ENCODE measurements around the gene CCDC188. TPM values are rescaled to one million over a fixed set of nuclear protein-coding genes. Genes with fewer than 3 reads are reported as not detected.

Gene CCDC188
- total RNA-seq, 1 experiment from 2014 or later, result not detected

- TF ChIP-seq HMGXB4 (CRISPR knock-in tag; IDR thresholded peaks at IDR 0.05) (no peak), CBFB (CRISPR knock-in tag; IDR thresholded peaks at IDR 0.05; ENCODE audit: low read depth) (no peak), FOXK1 (CRISPR knock-in tag; IDR thresholded peaks at IDR 0.05) (no peak), ZNF423 (CRISPR knock-in tag; IDR thresholded peaks at IDR 0.05) (no peak), RELA (CRISPR knock-in tag; IDR thresholded peaks at IDR 0.05; ENCODE audit: borderline replicate concordance) (no peak)
Measured at GRCh38 chr22:20199906-20200305, 49.1 kb upstream of the CCDC188 start (continued).

- no peaks in the 10 kb centered on the region for H3K36me3 Mint-ChIP-seq
- ATAC-seq (no peak), DNase-seq (ENCODE audit: low spot score) (no peak)
- ChIA-PET CTCF (interaction anchor here (0.9 kb wide), 1 partner anchor 39 kb away, joined by 7 read pairs; no protein-coding TSS in a partner anchor), POLR2A (no interaction called here)
- peaks cover 16% of the 10 kb centered on the region for H3K4me1 Mint-ChIP-seq
- H3K4me3 Mint-ChIP-seq, result no peak overlapping the region
- no peaks in the 10 kb centered on the region for H3K9me3 Mint-ChIP-seq
- no peak for TF ChIP-seq TEAD4 (CRISPR knock-in tag; IDR thresholded peaks at IDR 0.05)
- no peak for TF ChIP-seq ESRRA (CRISPR knock-in tag; IDR thresholded peaks at IDR 0.05; ENCODE audit: borderline replicate concordance)
- no peak for TF ChIP-seq HMGA2 (CRISPR knock-in tag; IDR thresholded peaks at IDR 0.05)
- no peak for TF ChIP-seq ZMAT4 (CRISPR knock-in tag; IDR thresholded peaks at IDR 0.05)
- TF ChIP-seq ATF2 (CRISPR knock-in tag; IDR thresholded peaks at IDR 0.05; ENCODE audit: borderline replicate concordance, low read depth), result no peak
- no peak for TF ChIP-seq JUN (CRISPR knock-in tag; IDR thresholded peaks at IDR 0.05)
- TF ChIP-seq SMAD3 (CRISPR knock-in tag; IDR thresholded peaks at IDR 0.05; ENCODE audit: borderline replicate concordance), result no peak
- no peak for TF ChIP-seq CBFB (CRISPR knock-in tag; IDR thresholded peaks at IDR 0.05; ENCODE audit: low read depth)
- TF ChIP-seq MYBL2 (CRISPR knock-in tag; IDR thresholded peaks at IDR 0.05), result no peak
- no peak for TF ChIP-seq MLX (CRISPR knock-in tag; IDR thresholded peaks at IDR 0.05)
- TF ChIP-seq ZNF138 (CRISPR knock-in tag; conservative IDR thresholded peaks at IDR 0.05), result no peak
- no peak for TF ChIP-seq KAT7 (CRISPR knock-in tag; IDR thresholded peaks at IDR 0.05; ENCODE audit: borderline replicate concordance)
- no peak for TF ChIP-seq SOX15 (CRISPR knock-in tag; IDR thresholded peaks at IDR 0.05)
- no peak for TF ChIP-seq FOXP4 (CRISPR knock-in tag; IDR thresholded peaks at IDR 0.05)
- no peak for TF ChIP-seq TEAD1 (CRISPR knock-in tag; IDR thresholded peaks at IDR 0.05)
- no peaks in the 10 kb centered on the region for H3K27me3 Mint-ChIP-seq (ENCODE audit: low read depth)
- H3K27ac Mint-ChIP-seq, result no peak overlapping the region
Measured at GRCh38 chr22:20199413-20199842, 48.6 kb upstream of the CCDC188 start.

Data from WTC11 (cell line).